Esophagus squamous epithelium (tissue), 4 donors: ENCODE measurements around the gene IGDCC3.

Experiments
- POLR2A ChIP-seq, 4 donors: fragments of 450-650 bp; IDR thresholded peaks; one replicate each; pipeline ENCODE4 v1.6.1; 2017; ENCODE audit warnings: antibody characterized with exemption in 4 of 4, mild to moderate bottlenecking in 4 of 4, moderate library complexity in 3 of 4
- TF ChIP-seq, protein P1 (sequence below), 6 experiments: fragments of 450-650 bp in 4 of 6; fragments of 200-600 bp in 2 of 6; sonication (generic) in 2 of 6; IDR thresholded peaks; one replicate each; pipeline ENCODE4 v1.5.1; 2016 to 2019; ENCODE audit warnings: antibody characterized with exemption in 6 of 6, mild to moderate bottlenecking in 4 of 6, moderate library complexity in 4 of 6

DNA sequence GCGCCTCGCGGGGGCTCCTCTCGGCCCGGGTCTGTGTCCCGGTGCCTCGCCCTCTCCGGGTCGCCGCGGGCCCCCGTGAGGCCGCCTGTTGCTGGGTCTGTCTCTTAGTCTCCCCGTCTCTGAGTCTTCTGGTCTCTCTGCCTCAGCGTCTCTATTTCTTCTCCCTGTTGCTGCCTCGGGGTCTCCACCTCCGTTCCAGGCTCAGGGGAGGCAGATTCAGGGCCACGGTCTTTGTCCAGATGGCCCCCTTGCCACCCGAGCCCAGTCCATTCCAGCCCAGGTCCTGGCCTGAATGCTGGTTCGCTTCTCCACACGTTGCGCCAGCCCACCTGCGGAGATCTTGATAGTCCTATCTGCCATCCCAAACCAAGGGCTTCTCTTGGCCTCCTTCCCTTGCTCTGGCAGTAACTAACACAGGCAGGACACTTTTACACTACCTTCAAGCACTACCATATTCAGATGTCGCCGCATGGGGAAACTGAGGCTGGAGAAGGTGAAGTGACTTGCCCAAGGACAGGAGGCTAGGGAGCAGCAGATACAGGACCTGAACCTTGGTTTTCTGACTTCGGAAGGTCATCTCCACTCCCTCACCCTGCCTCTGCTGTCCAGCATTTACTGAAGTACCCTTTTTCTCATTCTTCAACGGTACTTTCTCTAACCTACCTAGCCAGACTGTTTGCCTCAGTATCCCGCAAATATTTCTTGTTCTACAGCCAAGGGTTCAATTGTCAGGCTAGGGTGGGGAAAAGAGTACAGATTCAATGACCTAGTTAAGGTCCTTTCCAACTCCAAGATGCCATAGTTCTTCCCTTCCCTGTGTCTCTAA is 45.6 kb upstream of the IGDCC3 start:
- TF ChIP-seq, protein P1, sequence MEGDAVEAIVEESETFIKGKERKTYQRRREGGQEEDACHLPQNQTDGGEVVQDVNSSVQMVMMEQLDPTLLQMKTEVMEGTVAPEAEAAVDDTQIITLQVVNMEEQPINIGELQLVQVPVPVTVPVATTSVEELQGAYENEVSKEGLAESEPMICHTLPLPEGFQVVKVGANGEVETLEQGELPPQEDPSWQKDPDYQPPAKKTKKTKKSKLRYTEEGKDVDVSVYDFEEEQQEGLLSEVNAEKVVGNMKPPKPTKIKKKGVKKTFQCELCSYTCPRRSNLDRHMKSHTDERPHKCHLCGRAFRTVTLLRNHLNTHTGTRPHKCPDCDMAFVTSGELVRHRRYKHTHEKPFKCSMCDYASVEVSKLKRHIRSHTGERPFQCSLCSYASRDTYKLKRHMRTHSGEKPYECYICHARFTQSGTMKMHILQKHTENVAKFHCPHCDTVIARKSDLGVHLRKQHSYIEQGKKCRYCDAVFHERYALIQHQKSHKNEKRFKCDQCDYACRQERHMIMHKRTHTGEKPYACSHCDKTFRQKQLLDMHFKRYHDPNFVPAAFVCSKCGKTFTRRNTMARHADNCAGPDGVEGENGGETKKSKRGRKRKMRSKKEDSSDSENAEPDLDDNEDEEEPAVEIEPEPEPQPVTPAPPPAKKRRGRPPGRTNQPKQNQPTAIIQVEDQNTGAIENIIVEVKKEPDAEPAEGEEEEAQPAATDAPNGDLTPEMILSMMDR (IDR thresholded peaks at IDR 0.05): no peak
- no peak for TF ChIP-seq POLR2A (IDR thresholded peaks at IDR 0.05)
